HG02938 (cell line): ENCODE measurements around the gene FAM184A.
"Not testable (repeated sequence)": the region's sequence is repeated elsewhere in the genome, so short reads cannot be mapped to it uniquely, and the experiment has no call there.

Experiments used
- ATAC-seq: cut with Tn5 transposase; IDR thresholded peaks from one replicate; pipeline ENCODE4 v1.9.1; 2021; ENCODE audit warnings: mild to moderate bottlenecking, moderate library complexity; ENCODE audit not compliant: unreplicated experiment

Gene FAM184A

GRCh38 chr6:119078376-119079282, at the start of gene FAM184A:
Gene FAM184A (minus strand): TSS chr6:119078664. CDS start chr6:119078299, 365 bp downstream.
- ATAC-seq, result peak; percentile 50

- ATAC-seq, result no peak
These were observed 49.2 kb upstream of the FAM184A start for GRCh38 chr6:119127627-119128026.

GRCh38 chr6:119126826-119127225, 48.4 kb upstream of the FAM184A start:
- no peak for ATAC-seq

GRCh38 chr6:119126140-119126539, 47.7 kb upstream of the FAM184A start:
- no peak for ATAC-seq

- no peak for ATAC-seq
These were observed 47.1 kb upstream of the FAM184A start for GRCh38 chr6:119125576-119125975.

- no peak for ATAC-seq
These were observed 45.8 kb upstream of the FAM184A start for GRCh38 chr6:119124079-119124824.

- no peak for ATAC-seq
These were observed 43.9 kb upstream of the FAM184A start for GRCh38 chr6:119122336-119122735.

GRCh38 chr6:119121367-119121766, 42.9 kb upstream of the FAM184A start:
- ATAC-seq, result no peak

GRCh38 chr6:119119989-119120388, 41.5 kb upstream of the FAM184A start:
- no peak for ATAC-seq

GRCh38 chr6:119119062-119119461, 40.6 kb upstream of the FAM184A start:
- ATAC-seq, result not testable (repeated sequence)

- no peak for ATAC-seq
These were observed 38.3 kb upstream of the FAM184A start for GRCh38 chr6:119116712-119117281.

GRCh38 chr6:119113961-119114360, 35.5 kb upstream of the FAM184A start:
- no peak for ATAC-seq

- no peak for ATAC-seq
These were observed 34.5 kb upstream of the FAM184A start for GRCh38 chr6:119112812-119113530.

- peak; percentile 88 for ATAC-seq
These were observed 32.4 kb upstream of the FAM184A start for GRCh38 chr6:119110601-119111548.

GRCh38 chr6:119109654-119110325, 31.3 kb upstream of the FAM184A start:
- no peak for ATAC-seq

- no peak for ATAC-seq
These were observed 29.6 kb upstream of the FAM184A start for GRCh38 chr6:119108076-119108475.

GRCh38 chr6:119105282-119105681, 26.8 kb upstream of the FAM184A start:
- ATAC-seq, result no peak

- no peak for ATAC-seq
These were observed 24.4 kb upstream of the FAM184A start for GRCh38 chr6:119102901-119103300.

GRCh38 chr6:119100115-119100514, 21.7 kb upstream of the FAM184A start:
- no peak for ATAC-seq
